ENCODE measurements around the gene ZNF41. TPM values are rescaled to one million over a fixed set of nuclear protein-coding genes. Genes with fewer than 3 reads are reported as not detected.

ZNF41 gene
- total and polyA plus RNA-seq, 2 donors (not counting 3 experiments of a cell fraction or from before 2014, with no cell fraction given): 2.9 to 7.5 TPM

GRCh38 chrX:47499293-47499692, 16.3 kb upstream of the ZNF41 start:
- Histone ChIP-seq H2AFZ (ENCODE audit: low read depth, low read length) (no peak overlapping the region), H3K79me2 (ENCODE audit: control insufficient read depth, insufficient read depth, low read length) (no peaks in the 10 kb centered on the region), H3K4me3 (replicated peaks in 1 of 3; ENCODE audit: insufficient read depth in 1 of 3, low read depth in 1 of 3, low read length in 3 of 3) (no peak overlapping the region), H3K9me1 (replicated peaks; ENCODE audit: control insufficient read depth, extremely low read depth, insufficient read depth, low read length) (no peaks in the 10 kb centered on the region), H3K4me1 (ENCODE audit: control insufficient read depth, extremely low read depth, insufficient read depth, low read length) (no peaks in the 10 kb centered on the region), H3K4me2 (ENCODE audit: insufficient read depth, low read length) (no peak overlapping the region), H3K27me3 (ENCODE audit: control insufficient read depth in 2 of 2, insufficient read depth in 2 of 2, low read length in 2 of 2) (peaks cover 0 to 2% of the 10 kb centered on the region in 2 experiments), H3K9ac (replicated peaks; ENCODE audit: extremely low read depth, insufficient read depth, low read length) (no peak overlapping the region), H4K20me1 (replicated peaks; ENCODE audit: control insufficient read depth, extremely low read depth, insufficient read depth, low read length) (no peaks in the 10 kb centered on the region), H3K9me3 (replicated peaks; ENCODE audit: control insufficient read depth, insufficient read depth, low read length) (no peaks in the 10 kb centered on the region), H3K36me3 (ENCODE audit: control insufficient read depth in 2 of 2, extremely low read depth in 1 of 2, insufficient read depth in 2 of 2, low read length in 2 of 2) (no peaks in the 10 kb centered on the region), H3K27ac (ENCODE audit: insufficient read depth, low read depth, low read length) (no peak overlapping the region)
- ChIA-PET CTCF (interaction anchor here (1.1 kb wide), 1 partner anchor 24 kb away, joined by 3 read pairs; no protein-coding TSS in a partner anchor), POLR2A (no interaction called here)
- TF ChIP-seq FOS (IDR thresholded peaks at IDR 0.05; ENCODE audit: borderline replicate concordance, insufficient read depth, low read length): no peak
- TF ChIP-seq MYC (IDR thresholded peaks at IDR 0.05; ENCODE audit: low read depth, low read length): no peak
- no peak for TF ChIP-seq GATA2 (IDR thresholded peaks at IDR 0.05; ENCODE audit: insufficient read depth, insufficient read length, low read depth, low read length)
- no peak for TF ChIP-seq MAX (IDR thresholded peaks at IDR 0.05; ENCODE audit: insufficient read depth, insufficient read length)
- TF ChIP-seq JUN (IDR thresholded peaks at IDR 0.05; ENCODE audit: borderline replicate concordance, insufficient read depth, insufficient read length, low read depth): no peak
- no peak for TF ChIP-seq POLR2A (IDR thresholded peaks at IDR 0.05; ENCODE audit: low read depth, low read length)
- TF ChIP-seq EZH2 (IDR thresholded peaks at IDR 0.05; ENCODE audit: borderline replicate concordance, low read depth, low read length, severe bottlenecking): no peak
- TF ChIP-seq POLR2AphosphoS5 (IDR thresholded peaks at IDR 0.05; ENCODE audit: insufficient read depth, low read depth, low read length): no peak
- TF ChIP-seq CTCF (IDR thresholded peaks at IDR 0.05; ENCODE audit: extremely low read depth in 1 of 2, insufficient read depth in 1 of 2, low read depth in 1 of 2, low read length in 2 of 2): no peak
- intact Hi-C loops (cut with micrococcal nuclease) (loop anchor here (5.0 kb wide), 1 partner anchor 143 kb away; no protein-coding TSS in a partner anchor), dilution Hi-C loops (cut with MboI; ENCODE audit: extremely low pct_ligation_motif_present, low sequenced_read_pairs) (no loop called here)
- BruUV-seq (replicated peaks): no TSS peak
- FAIRE-seq (no peak), DNase-seq (ENCODE audit: low read depth, low spot score) (no peak)
